C4-2B (cell line): ENCODE results near the gene PIK3R4.

Experiments used
- ZFX ChIP-seq: fragments of 450-650 bp; IDR thresholded peaks from 2 replicates; pipeline ENCODE4 v1.6.1; 2017
- TF ChIP-seq, protein P1 (sequence below): fragments of 450-650 bp; conservative IDR thresholded peaks from 2 replicates; pipeline ENCODE4 v1.5.1; 2017; ENCODE audit warnings: mild to moderate bottlenecking

DNA sequence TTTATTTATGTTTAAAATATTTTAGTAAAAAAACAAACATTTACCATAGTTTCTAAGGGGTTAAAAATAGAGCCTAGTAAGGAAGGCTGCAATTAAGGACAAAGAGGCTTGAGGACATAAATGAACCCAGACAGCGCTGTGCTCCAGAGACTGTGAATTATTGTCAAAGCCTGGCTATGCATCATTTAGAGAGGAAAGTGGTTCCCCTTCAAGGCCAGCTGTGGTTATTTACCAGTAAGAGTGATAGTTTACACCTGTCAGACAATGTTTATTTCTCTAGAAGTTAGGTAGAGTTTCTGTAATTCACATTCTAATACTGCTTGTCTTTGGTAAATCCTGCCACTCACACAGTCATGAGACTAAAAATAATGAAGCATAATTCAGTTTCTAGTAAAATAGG is 32.4 kb upstream of the PIK3R4 start:
- TF ChIP-seq, protein P1, sequence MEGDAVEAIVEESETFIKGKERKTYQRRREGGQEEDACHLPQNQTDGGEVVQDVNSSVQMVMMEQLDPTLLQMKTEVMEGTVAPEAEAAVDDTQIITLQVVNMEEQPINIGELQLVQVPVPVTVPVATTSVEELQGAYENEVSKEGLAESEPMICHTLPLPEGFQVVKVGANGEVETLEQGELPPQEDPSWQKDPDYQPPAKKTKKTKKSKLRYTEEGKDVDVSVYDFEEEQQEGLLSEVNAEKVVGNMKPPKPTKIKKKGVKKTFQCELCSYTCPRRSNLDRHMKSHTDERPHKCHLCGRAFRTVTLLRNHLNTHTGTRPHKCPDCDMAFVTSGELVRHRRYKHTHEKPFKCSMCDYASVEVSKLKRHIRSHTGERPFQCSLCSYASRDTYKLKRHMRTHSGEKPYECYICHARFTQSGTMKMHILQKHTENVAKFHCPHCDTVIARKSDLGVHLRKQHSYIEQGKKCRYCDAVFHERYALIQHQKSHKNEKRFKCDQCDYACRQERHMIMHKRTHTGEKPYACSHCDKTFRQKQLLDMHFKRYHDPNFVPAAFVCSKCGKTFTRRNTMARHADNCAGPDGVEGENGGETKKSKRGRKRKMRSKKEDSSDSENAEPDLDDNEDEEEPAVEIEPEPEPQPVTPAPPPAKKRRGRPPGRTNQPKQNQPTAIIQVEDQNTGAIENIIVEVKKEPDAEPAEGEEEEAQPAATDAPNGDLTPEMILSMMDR: no peak
- no peak for TF ChIP-seq ZFX
